H1 (cell line): ENCODE results near the gene TXNRD2. TPM values are rescaled to one million over a fixed set of nuclear protein-coding genes. Genes with fewer than 3 reads are reported as not detected.

ENCODE experiments used
- CTCF ChIA-PET: fragments of 300-600 bp; sonication (Branson Sonifier 250); formaldehyde crosslinking; loops from one replicate; lab custom pipeline; 2021; ENCODE audit not compliant: partially characterized antibody; lab: Charles Lee
- POLR2A ChIA-PET: fragments of 300-600 bp; sonication (Branson Sonifier 250); formaldehyde crosslinking; loops from one replicate; lab custom pipeline; 2021; ENCODE audit warnings: inconsistent platforms; ENCODE audit not compliant: partially characterized antibody; lab: Charles Lee
- DNase-seq, 2 experiments: peaks; one replicate each; pipeline versions ENCODE4 v3.0.0 to v3.0.0-alpha.2; 2010 to 2022; ENCODE audit warnings: low spot score in 2 of 2, low read depth in 1 of 2, mixed read lengths in 1 of 2
- FAIRE-seq: peaks from 2 replicates; lab custom pipeline; 2011; peaks lifted over from hg19 to GRCh38; lab: Jason Lieb, UNC
- H2AFZ ChIP-seq: 2 replicates; pipeline ENCODE4 v1.8.1; 2012; ENCODE audit warnings: low read length, inconsistent platforms
- H2AK5ac ChIP-seq: 2 replicates; pipeline ENCODE4 v1.6.1; 2013; ENCODE audit warnings: low read depth, low read length
- H2BK120ac ChIP-seq: replicated peaks from 2 replicates; pipeline ENCODE3; 2013; ENCODE audit warnings: low read depth, low read length, inconsistent platforms
- H2BK12ac ChIP-seq: 2 replicates; pipeline ENCODE4 v1.6.1; 2013; ENCODE audit warnings: low read depth, low read length
- H2BK15ac ChIP-seq: 2 replicates; pipeline ENCODE4 v1.6.1; 2013; ENCODE audit warnings: low read length
- H2BK20ac ChIP-seq: 2 replicates; pipeline ENCODE4 v1.6.1; 2013; ENCODE audit warnings: low read length
- H2BK5ac ChIP-seq: 2 replicates; pipeline ENCODE4 v1.6.1; 2013; ENCODE audit warnings: low read depth, low read length
- H3K14ac ChIP-seq: 2 replicates; pipeline ENCODE4 v1.6.1; 2013; ENCODE audit warnings: inconsistent platforms; ENCODE audit not compliant: insufficient read length
- H3K18ac ChIP-seq: 2 replicates; pipeline ENCODE4 v1.6.1; 2013; ENCODE audit warnings: low read length; ENCODE audit errors: extremely low read depth
- H3K23ac ChIP-seq: 2 replicates; pipeline ENCODE4 v1.6.1; 2013; ENCODE audit warnings: inconsistent platforms; ENCODE audit not compliant: insufficient read length
- H3K23me2 ChIP-seq: 2 replicates; pipeline ENCODE4 v1.6.1; 2013; ENCODE audit warnings: low read depth, low read length
- H3K27ac ChIP-seq: 2 replicates; pipeline ENCODE4 v1.6.1; 2011; ENCODE audit warnings: low read depth, low read length, inconsistent platforms
- H3K27me3 ChIP-seq, 4 experiments: replicated peaks in 1 of 4; 1 replicate in 1 of 4; 2 replicates in 3 of 4; pipeline versions ENCODE4 v1.6.1 to v1.8.1; 2011 to 2013; ENCODE audit warnings: low read length in 3 of 4, mild to moderate bottlenecking in 3 of 4, inconsistent platforms in 2 of 4, mixed read lengths in 2 of 4, moderate library complexity in 1 of 4; ENCODE audit not compliant: control insufficient read depth in 3 of 4, insufficient read depth in 3 of 4; ENCODE audit errors: extremely low read depth in 1 of 4
- H3K36me3 ChIP-seq, 4 experiments: 2 replicates each; pipeline versions ENCODE4 v1.6.1 to v1.8.1; 2011 to 2013; ENCODE audit warnings: mild to moderate bottlenecking in 4 of 4, low read length in 3 of 4, moderate library complexity in 2 of 4, control low read depth in 1 of 4, inconsistent platforms in 1 of 4; ENCODE audit not compliant: insufficient read depth in 4 of 4, control insufficient read depth in 2 of 4
- H3K4ac ChIP-seq: replicated peaks from 2 replicates; pipeline ENCODE3; 2013; ENCODE audit warnings: low read length, low read depth, mixed read lengths, inconsistent platforms; ENCODE audit not compliant: insufficient read length
- H3K4me1 ChIP-seq, 4 experiments: replicated peaks in 1 of 4; 1 replicate in 1 of 4; 2 replicates in 3 of 4; pipeline versions ENCODE4 v1.6.1 to v1.8.1; 2011 to 2013; ENCODE audit warnings: low read length in 3 of 4, inconsistent platforms in 2 of 4, mixed read lengths in 1 of 4; ENCODE audit not compliant: insufficient read depth in 4 of 4, control insufficient read depth in 3 of 4
- H3K4me2 ChIP-seq, 2 experiments: 2 replicates each; pipeline versions ENCODE4 v1.6.1 to v1.8.1; 2011 to 2013; ENCODE audit warnings: low read depth in 2 of 2, low read length in 2 of 2, control low read depth in 1 of 2, inconsistent platforms in 1 of 2, mild to moderate bottlenecking in 1 of 2; ENCODE audit not compliant: insufficient read depth in 1 of 2
- H3K4me3 ChIP-seq, 4 experiments: fragments of 200-600, 300-600 bp in 1 of 4; sonication (generic), shearing (Covaris generic), sonication (Bioruptor Twin) in 1 of 4; 2 replicates each; pipeline versions ENCODE4 v1.5.1 to v1.8.1; 2011 to 2016; ENCODE audit warnings: low read length in 4 of 4, low read depth in 3 of 4, control low read depth in 2 of 4, inconsistent platforms in 2 of 4, mild to moderate bottlenecking in 2 of 4, mixed read lengths in 1 of 4, moderate library complexity in 1 of 4; ENCODE audit not compliant: insufficient read depth in 2 of 4; ENCODE audit errors: extremely low read depth in 1 of 4
- H3K56ac ChIP-seq: replicated peaks from 2 replicates; pipeline ENCODE3; 2013; ENCODE audit warnings: low read depth, mild to moderate bottlenecking, mixed read lengths, low read length, inconsistent platforms; ENCODE audit not compliant: insufficient read length
- H3K79me1 ChIP-seq: 2 replicates; pipeline ENCODE4 v1.6.1; 2013; ENCODE audit warnings: low read depth, low read length, control low read depth
- H3K79me2 ChIP-seq, 2 experiments: 2 replicates each; pipeline versions ENCODE4 v1.6.1 to v1.8.1; 2012 to 2013; ENCODE audit warnings: low read length in 2 of 2, mild to moderate bottlenecking in 2 of 2, inconsistent platforms in 1 of 2; ENCODE audit not compliant: insufficient read depth in 2 of 2, control insufficient read depth in 1 of 2
- H3K9ac ChIP-seq, 4 experiments: replicated peaks in 1 of 4; 1 replicate in 1 of 4; 2 replicates in 3 of 4; pipeline versions ENCODE4 v1.6.1 to v1.8.1; 2011 to 2013; ENCODE audit warnings: low read depth in 3 of 4, low read length in 3 of 4, control low read depth in 2 of 4, mild to moderate bottlenecking in 2 of 4, moderate library complexity in 2 of 4, inconsistent platforms in 1 of 4; ENCODE audit errors: extremely low read depth in 1 of 4
- H3K9me3 ChIP-seq, 2 experiments: 2 replicates each; pipeline versions ENCODE4 v1.6.1 to v1.8.1; 2012 to 2013; ENCODE audit warnings: mild to moderate bottlenecking in 2 of 2, moderate library complexity in 2 of 2, control low read depth in 1 of 2, inconsistent platforms in 1 of 2, low read depth in 1 of 2, low read length in 1 of 2, mixed read lengths in 1 of 2; ENCODE audit not compliant: insufficient read depth in 2 of 2
- H4K20me1 ChIP-seq, 2 experiments: replicated peaks in 1 of 2; 2 replicates each; pipeline versions ENCODE3 to v1.8.1; 2011 to 2013; ENCODE audit warnings: inconsistent platforms in 2 of 2, low read length in 2 of 2, mild to moderate bottlenecking in 1 of 2; ENCODE audit not compliant: insufficient read depth in 2 of 2, control insufficient read depth in 1 of 2
- H4K5ac ChIP-seq: 2 replicates; pipeline ENCODE4 v1.6.1; 2013; ENCODE audit warnings: low read length, low read depth, mixed read lengths, inconsistent platforms; ENCODE audit not compliant: insufficient read length
- H4K8ac ChIP-seq: 2 replicates; pipeline ENCODE4 v1.8.0; 2013; ENCODE audit warnings: mild to moderate bottlenecking, moderate library complexity, low read length, inconsistent platforms; ENCODE audit not compliant: insufficient read depth; ENCODE audit errors: extremely low read depth
- H4K91ac ChIP-seq: replicated peaks from 2 replicates; pipeline ENCODE3; 2013; ENCODE audit warnings: low read length, mixed read lengths, inconsistent platforms; ENCODE audit not compliant: insufficient read length
- BACH1 ChIP-seq: IDR thresholded peaks from 2 replicates; pipeline ENCODE4 v1.6.1; 2012; ENCODE audit warnings: low read length, improper control_type of control experiment
- CREB1 ChIP-seq: IDR thresholded peaks from 2 replicates; pipeline ENCODE4 v1.6.1; 2012; ENCODE audit warnings: inconsistent platforms
- TEAD4 ChIP-seq: IDR thresholded peaks from 2 replicates; pipeline ENCODE4 v1.6.1; 2012; ENCODE audit warnings: low read depth, low read length, inconsistent platforms, mixed read lengths
- ZNF274 ChIP-seq: IDR thresholded peaks from 2 replicates; pipeline ENCODE4 v1.7.0; 2012; ENCODE audit warnings: low read length, borderline replicate concordance; ENCODE audit errors: extremely low read depth
- WGBS, 2 experiments: shearing (Covaris generic) in 1 of 2; methylation state at CpG; one replicate each; pipeline versions ENCODE4 v1.1.6 to v1.1.7; 2013 to 2015; ENCODE audit warnings: low lambda C conversion rate in 2 of 2, mixed read lengths in 2 of 2, inconsistent platforms in 1 of 2, low coverage in 1 of 2, missing lambda C conversion rate in 1 of 2; ENCODE audit not compliant: insufficient replicate concordance in 2 of 2, insufficient coverage in 1 of 2, insufficient read length in 1 of 2; ENCODE audit errors: extremely low coverage in 1 of 2, missing lambda C conversion rate in 1 of 2; 5-methylcytosine and 5-hydroxymethylcytosine counted together
- polyA plus RNA-seq, 7 experiments: library from polyadenylated mRNA; depleted of rRNA in 3 of 7; stranded (reverse) in 5 of 7; unstranded in 2 of 7; fragments of >200 nt in 5 of 7; fragments of 200-250 nt in 2 of 7; gene quantifications; 1 replicate in 5 of 7; 2 replicates in 1 of 7; 4 replicates in 1 of 7; pipeline versions ENCODE4 v1.2.1 to v1.2.3, GENCODE V29; 2011 to 2013; ENCODE audit warnings: missing spikeins in 2 of 7, mixed read lengths in 2 of 7
- total RNA-seq: library from RNA; stranded (reverse); fragmentation: NEBNext Ultra II Directional; extraction: Animal tissue kit (Norgen Biotek cat#: 25700); gene quantifications from 2 replicates; pipeline ENCODE4 v1.2.1, GENCODE V29; 2021
- TF ChIP-seq, protein P1 (sequence below), 3 experiments: IDR thresholded peaks; 1 replicate in 2 of 3; 2 replicates in 1 of 3; pipeline versions ENCODE4 v1.5.1 to v1.6.1; 2011; ENCODE audit warnings: low read length in 3 of 3, mild to moderate bottlenecking in 3 of 3, inconsistent platforms in 2 of 3, low read depth in 1 of 3, moderate library complexity in 1 of 3; ENCODE audit not compliant: insufficient read depth in 1 of 3; ENCODE audit errors: control extremely low read depth in 1 of 3

Gene TXNRD2
- total and polyA plus RNA-seq, 2 of the 8 experiments (the other 6 are each of a cell fraction or from before 2014, with no cell fraction given): 14.8 to 21.9 TPM

DNA sequence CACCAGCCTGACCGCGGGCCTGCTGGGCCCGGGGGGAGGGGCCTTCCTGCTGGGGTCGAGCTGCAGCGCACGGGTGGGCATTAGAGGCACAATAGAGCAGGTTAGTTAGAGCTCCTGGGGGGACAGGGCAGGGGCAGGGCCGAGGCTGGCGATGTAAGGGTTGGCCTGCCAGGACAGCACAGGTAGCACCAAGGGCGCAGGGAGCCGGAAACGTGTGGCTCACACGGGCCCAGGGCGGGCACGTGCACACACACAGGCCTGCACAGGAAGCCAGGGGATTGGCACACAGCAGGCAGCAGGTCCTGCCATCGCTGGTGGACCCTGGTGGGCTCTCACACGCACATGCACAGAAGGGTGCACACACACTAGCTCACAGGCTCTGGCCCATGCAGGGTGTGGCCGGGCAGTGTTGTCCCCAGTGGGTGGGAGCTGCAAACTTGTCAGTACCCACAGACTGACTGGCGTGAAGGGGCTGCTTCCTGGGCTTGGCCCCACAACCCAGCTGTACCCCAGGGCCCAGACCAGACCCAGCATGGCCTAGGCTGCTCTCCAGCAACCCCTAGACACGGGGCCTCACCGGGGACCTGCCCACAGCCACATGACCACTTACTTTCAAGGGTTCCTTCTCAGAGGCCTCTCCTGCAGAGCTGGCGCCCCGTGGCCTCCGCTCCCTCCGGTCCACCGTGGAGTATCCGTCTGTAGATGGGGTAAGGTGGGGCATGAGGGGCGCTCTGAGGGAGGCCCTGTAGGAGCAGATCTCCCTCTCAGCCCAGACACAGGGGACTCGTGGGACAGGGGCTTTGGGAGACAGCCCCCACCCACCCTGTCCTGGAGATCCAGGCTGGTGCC is 29.9 kb upstream of the TXNRD2 start:
- H3K9ac ChIP-seq: no peak overlapping the region
- no peak overlapping the region for H2BK15ac ChIP-seq
- no peak overlapping the region for H2BK20ac ChIP-seq
- H4K91ac ChIP-seq: no peak overlapping the region
- H3K4me1 ChIP-seq: peaks cover 3 to 15% (median 13%) of the 10 kb centered on the region in 4 experiments; a peak in 6 of 7 replicates
- no peak overlapping the region for H3K4ac ChIP-seq
- H3K36me3 ChIP-seq: peaks cover 8 to 24% (median 12%) of the 10 kb centered on the region in 4 experiments; a peak in 6 of 8 replicates
- no peak overlapping the region for H2AK5ac ChIP-seq
- H4K20me1 ChIP-seq: peaks cover 11 to 14% of the 10 kb centered on the region in 2 experiments
- H3K18ac ChIP-seq: no peak overlapping the region
- H3K27me3 ChIP-seq: no peaks in the 10 kb centered on the region
- ChIA-PET CTCF (interaction anchor here (0.7 to 16.2 kb wide), 14 partner anchors 8 to 241 kb away, joined by 3 to 369 read pairs (median 8); no protein-coding TSS in a partner anchor), POLR2A (interaction anchor here (0.8 to 4.2 kb wide), 9 partner anchors 9 to 154 kb away, joined by 3 to 17 read pairs (median 6); no protein-coding TSS in a partner anchor)
- no peak overlapping the region for H2BK120ac ChIP-seq
- no peaks in the 10 kb centered on the region for H3K79me1 ChIP-seq
- no peak overlapping the region for H3K4me2 ChIP-seq
- H2AFZ ChIP-seq: no peak overlapping the region
- no peak overlapping the region for H3K27ac ChIP-seq
- DNase-seq (no peak), FAIRE-seq (no peak)
- H3K79me2 ChIP-seq: no peaks in the 10 kb centered on the region
- H3K23ac ChIP-seq: no peak overlapping the region
- no peak overlapping the region for H4K8ac ChIP-seq
- no peak overlapping the region for H2BK12ac ChIP-seq
- H3K9me3 ChIP-seq: no peaks in the 10 kb centered on the region
- 84% methylated on average over 28 of the region's 28 CpGs; no CpG with 5 or more reads in 1 of the 2 experiments for WGBS, 2 experiments
- no peak overlapping the region for H3K56ac ChIP-seq
- no peak overlapping the region for H3K4me3 ChIP-seq
- H3K14ac ChIP-seq: no peak overlapping the region
- H3K23me2 ChIP-seq: no peaks in the 10 kb centered on the region; the same call in 1 of the 2 replicates
- H4K5ac ChIP-seq: no peak overlapping the region
- H2BK5ac ChIP-seq: no peak overlapping the region
- no peak for TF ChIP-seq CREB1
- no peak for TF ChIP-seq BACH1
- TF ChIP-seq, protein P1, sequence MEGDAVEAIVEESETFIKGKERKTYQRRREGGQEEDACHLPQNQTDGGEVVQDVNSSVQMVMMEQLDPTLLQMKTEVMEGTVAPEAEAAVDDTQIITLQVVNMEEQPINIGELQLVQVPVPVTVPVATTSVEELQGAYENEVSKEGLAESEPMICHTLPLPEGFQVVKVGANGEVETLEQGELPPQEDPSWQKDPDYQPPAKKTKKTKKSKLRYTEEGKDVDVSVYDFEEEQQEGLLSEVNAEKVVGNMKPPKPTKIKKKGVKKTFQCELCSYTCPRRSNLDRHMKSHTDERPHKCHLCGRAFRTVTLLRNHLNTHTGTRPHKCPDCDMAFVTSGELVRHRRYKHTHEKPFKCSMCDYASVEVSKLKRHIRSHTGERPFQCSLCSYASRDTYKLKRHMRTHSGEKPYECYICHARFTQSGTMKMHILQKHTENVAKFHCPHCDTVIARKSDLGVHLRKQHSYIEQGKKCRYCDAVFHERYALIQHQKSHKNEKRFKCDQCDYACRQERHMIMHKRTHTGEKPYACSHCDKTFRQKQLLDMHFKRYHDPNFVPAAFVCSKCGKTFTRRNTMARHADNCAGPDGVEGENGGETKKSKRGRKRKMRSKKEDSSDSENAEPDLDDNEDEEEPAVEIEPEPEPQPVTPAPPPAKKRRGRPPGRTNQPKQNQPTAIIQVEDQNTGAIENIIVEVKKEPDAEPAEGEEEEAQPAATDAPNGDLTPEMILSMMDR (IDR thresholded peaks at IDR 0.05; ENCODE audit: control extremely low read depth in 1 of 3, insufficient read depth in 1 of 3, low read depth in 1 of 3, low read length in 3 of 3): no peak
- no peak for TF ChIP-seq TEAD4
- no peak for TF ChIP-seq ZNF274
